Stimulated activated effector memory CD8-positive, alpha-beta T cell treated with anti-CD3 and anti-CD28 coated beads, Interleukin-12 subunit alpha, Interleukin-12 subunit beta, amount 100 ng/mL, for 72 hours (primary cell): ENCODE measurements around the gene ACCS.

ENCODE experiments used
- ATAC-seq: fragments of 150-1000 bp; cut with Tn5 transposase; 2 replicates; pipeline ENCODE4 v1.10.0; 2021
- DNase-seq, 2 donors: peaks; one replicate each; pipeline ENCODE4 v3.0.0; 2021 to 2022; ENCODE audit warnings: low spot score in 2 of 2
- H3K27ac Mint-ChIP-seq: one replicate; pipeline ENCODE4 v1.8.0; 2022; ENCODE audit warnings: mild to moderate bottlenecking, mixed read lengths
- H3K36me3 Mint-ChIP-seq: one replicate; pipeline ENCODE4 v1.8.0; 2022; ENCODE audit warnings: mild to moderate bottlenecking, mixed read lengths
- H3K4me1 Mint-ChIP-seq: one replicate; pipeline ENCODE4 v1.8.0; 2022; ENCODE audit warnings: mixed read lengths
- H3K4me3 Mint-ChIP-seq: one replicate; pipeline ENCODE4 v1.8.0; 2022; ENCODE audit warnings: mild to moderate bottlenecking, mixed read lengths
- H3K9me3 Mint-ChIP-seq: one replicate; pipeline ENCODE4 v1.8.0; 2022; ENCODE audit warnings: mixed read lengths

ACCS gene

GRCh38 chr11:44066732-44067141, 667 bp downstream of the ACCS start:
- H3K27ac Mint-ChIP-seq = peak overlapping the region; percentile 95
- H3K4me1 Mint-ChIP-seq = peaks cover 10% of the 10 kb centered on the region
- peak overlapping the region; percentile 87 for H3K4me3 Mint-ChIP-seq
- peaks cover 10% of the 10 kb centered on the region for H3K36me3 Mint-ChIP-seq
- ATAC-seq (no peak), DNase-seq (no peak)
- H3K9me3 Mint-ChIP-seq = no peaks in the 10 kb centered on the region

- Mint-ChIP-seq H3K4me3 (peak overlapping the region; percentile 87), H3K9me3 (no peaks in the 10 kb centered on the region), H3K4me1 (peaks cover 10% of the 10 kb centered on the region), H3K27ac (no peak overlapping the region), H3K36me3 (peaks cover 10% of the 10 kb centered on the region)
- no peak for DNase-seq
- no peak for ATAC-seq
Measured at GRCh38 chr11:44067266-44067665, 1.2 kb downstream of the ACCS start.

GRCh38 chr11:44068180-44068579, 2.1 kb downstream of the ACCS start:
- Mint-ChIP-seq H3K36me3 (peaks cover 10% of the 10 kb centered on the region), H3K9me3 (no peaks in the 10 kb centered on the region), H3K27ac (no peak overlapping the region), H3K4me1 (peaks cover 10% of the 10 kb centered on the region), H3K4me3 (no peak overlapping the region)
- ATAC-seq = no peak
- DNase-seq = no peak

- DNase-seq (no peak), ATAC-seq (no peak)
- Mint-ChIP-seq H3K9me3 (no peaks in the 10 kb centered on the region), H3K4me1 (peaks cover 5% of the 10 kb centered on the region), H3K4me3 (no peak overlapping the region), H3K27ac (no peak overlapping the region), H3K36me3 (peaks cover 20% of the 10 kb centered on the region)
Measured at GRCh38 chr11:44071157-44071556, 5.1 kb downstream of the ACCS start.

- Mint-ChIP-seq H3K27ac (no peak overlapping the region), H3K4me1 (no peaks in the 10 kb centered on the region), H3K9me3 (no peaks in the 10 kb centered on the region), H3K4me3 (no peak overlapping the region), H3K36me3 (peaks cover 16% of the 10 kb centered on the region)
- ATAC-seq (no peak), DNase-seq (no peak)
Measured at GRCh38 chr11:44072757-44073658, 6.9 kb downstream of the ACCS start.

- ATAC-seq (no peak), DNase-seq (no peak)
- no peak overlapping the region for H3K4me3 Mint-ChIP-seq
- no peaks in the 10 kb centered on the region for H3K4me1 Mint-ChIP-seq
- no peaks in the 10 kb centered on the region for H3K9me3 Mint-ChIP-seq
- peaks cover 16% of the 10 kb centered on the region for H3K36me3 Mint-ChIP-seq
- no peak overlapping the region for H3K27ac Mint-ChIP-seq
Measured at GRCh38 chr11:44078794-44079193, 12.7 kb downstream of the ACCS start.

GRCh38 chr11:44079376-44079775, 13.3 kb downstream of the ACCS start:
- Mint-ChIP-seq H3K9me3 (no peaks in the 10 kb centered on the region), H3K4me1 (no peaks in the 10 kb centered on the region), H3K4me3 (no peak overlapping the region), H3K27ac (no peak overlapping the region), H3K36me3 (peaks cover 13% of the 10 kb centered on the region)
- ATAC-seq (no peak), DNase-seq (no peak)

GRCh38 chr11:44080951-44081350, 14.9 kb downstream of the ACCS start:
- H3K4me3 Mint-ChIP-seq = no peak overlapping the region
- DNase-seq (no peak), ATAC-seq (no peak)
- peaks cover 4% of the 10 kb centered on the region for H3K9me3 Mint-ChIP-seq
- no peak overlapping the region for H3K27ac Mint-ChIP-seq
- no peaks in the 10 kb centered on the region for H3K4me1 Mint-ChIP-seq
- no peaks in the 10 kb centered on the region for H3K36me3 Mint-ChIP-seq

GRCh38 chr11:44082645-44083044, 16.6 kb downstream of the ACCS start:
- Mint-ChIP-seq H3K27ac (no peak overlapping the region), H3K36me3 (no peaks in the 10 kb centered on the region), H3K4me1 (no peaks in the 10 kb centered on the region), H3K9me3 (peaks cover 4% of the 10 kb centered on the region), H3K4me3 (no peak overlapping the region)
- no peak for DNase-seq
- no peak for ATAC-seq

GRCh38 chr11:44083433-44083832, 17.4 kb downstream of the ACCS start:
- no peak for ATAC-seq

GRCh38 chr11:44083906-44084305, 17.8 kb downstream of the ACCS start:
- H3K4me3 Mint-ChIP-seq = no peak overlapping the region
- DNase-seq (peak in 1 of 2 donors; percentile 20), ATAC-seq (no peak)
- H3K4me1 Mint-ChIP-seq = peaks cover 3% of the 10 kb centered on the region
- peaks cover 4% of the 10 kb centered on the region for H3K9me3 Mint-ChIP-seq
- H3K36me3 Mint-ChIP-seq = no peaks in the 10 kb centered on the region
- H3K27ac Mint-ChIP-seq = no peak overlapping the region

More at GRCh38 chr11:44083433-44083832, 17.4 kb downstream of the ACCS start:
- Mint-ChIP-seq H3K4me1 (no peaks in the 10 kb centered on the region), H3K27ac (no peak overlapping the region), H3K9me3 (peaks cover 4% of the 10 kb centered on the region), H3K36me3 (no peaks in the 10 kb centered on the region), H3K4me3 (no peak overlapping the region)
- no peak for DNase-seq

- H3K36me3 Mint-ChIP-seq = no peaks in the 10 kb centered on the region
- H3K4me1 Mint-ChIP-seq = peaks cover 7% of the 10 kb centered on the region
- H3K9me3 Mint-ChIP-seq = peaks cover 4% of the 10 kb centered on the region
- no peak overlapping the region for H3K4me3 Mint-ChIP-seq
- ATAC-seq (no peak), DNase-seq (no peak)
- H3K27ac Mint-ChIP-seq = no peak overlapping the region
Measured at GRCh38 chr11:44085330-44085729, 19.3 kb downstream of the ACCS start.

GRCh38 chr11:44088377-44088776, 22.3 kb downstream of the ACCS start:
- DNase-seq = no peak
- H3K4me1 Mint-ChIP-seq = peaks cover 7% of the 10 kb centered on the region
- H3K27ac Mint-ChIP-seq = no peak overlapping the region
- H3K36me3 Mint-ChIP-seq = no peaks in the 10 kb centered on the region
- peak; percentile 63 for ATAC-seq
- H3K9me3 Mint-ChIP-seq = peaks cover 4% of the 10 kb centered on the region
- H3K4me3 Mint-ChIP-seq = no peak overlapping the region

- H3K36me3 Mint-ChIP-seq = no peaks in the 10 kb centered on the region
- H3K27ac Mint-ChIP-seq = no peak overlapping the region
- DNase-seq (no peak), ATAC-seq (no peak)
- H3K4me3 Mint-ChIP-seq = no peak overlapping the region
- peaks cover 4% of the 10 kb centered on the region for H3K9me3 Mint-ChIP-seq
- peaks cover 7% of the 10 kb centered on the region for H3K4me1 Mint-ChIP-seq
Measured at GRCh38 chr11:44088871-44089270, 22.8 kb downstream of the ACCS start.

- no peaks in the 10 kb centered on the region for H3K36me3 Mint-ChIP-seq
- H3K27ac Mint-ChIP-seq = no peak overlapping the region
- no peak for DNase-seq
- ATAC-seq = no peak
- peaks cover 19% of the 10 kb centered on the region for H3K4me1 Mint-ChIP-seq
- peaks cover 3% of the 10 kb centered on the region for H3K9me3 Mint-ChIP-seq
- H3K4me3 Mint-ChIP-seq = no peak overlapping the region
Measured at GRCh38 chr11:44090539-44090938, 24.5 kb downstream of the ACCS start.

- H3K4me1 Mint-ChIP-seq = peaks cover 12% of the 10 kb centered on the region
- peak overlapping the region; percentile 33 for H3K4me3 Mint-ChIP-seq
- H3K36me3 Mint-ChIP-seq = no peaks in the 10 kb centered on the region
- no peaks in the 10 kb centered on the region for H3K9me3 Mint-ChIP-seq
- H3K27ac Mint-ChIP-seq = no peak overlapping the region
- peak; percentile 57 for ATAC-seq
- DNase-seq = peak; percentile 70 to 84
Measured at GRCh38 chr11:44094260-44094868, 28.3 kb downstream of the ACCS start.
